OCI-LY3 (cell line): ENCODE results near the gene DDX42.

Experiments used
- H2AFZ ChIP-seq: fragments of 200-600, 300-600 bp; shearing (Covaris generic); 2 replicates; pipeline ENCODE4 v1.6.0; 2014; ENCODE audit warnings: antibody characterized with exemption, low read depth, low read length
- H3K27ac ChIP-seq: fragments of 200-600, 300-600 bp; sonication (generic); 2 replicates; pipeline ENCODE4 v1.5.1; 2014; ENCODE audit warnings: mild to moderate bottlenecking, low read length, moderate library complexity, mixed read lengths
- H3K27me3 ChIP-seq: fragments of 200-600, 300-600 bp; sonication (generic); 2 replicates; pipeline ENCODE4 v1.6.1; 2014; ENCODE audit warnings: low read depth, low read length, mixed read lengths
- H3K36me3 ChIP-seq: fragments of 200-600, 300-600 bp; sonication (generic); replicated peaks from 2 replicates; pipeline ENCODE3; 2014; ENCODE audit warnings: low read depth, low read length, mixed read lengths
- H3K4me1 ChIP-seq: fragments of 300-600, 200-600 bp; sonication (generic); 2 replicates; pipeline ENCODE4 v1.6.1; 2014; ENCODE audit warnings: low read length, mixed read lengths
- H3K4me2 ChIP-seq: fragments of 200-600, 300-600 bp; sonication (generic); 2 replicates; pipeline ENCODE4 v1.6.1; 2014; ENCODE audit warnings: low read length, mixed read lengths
- H3K4me3 ChIP-seq: fragments of 300-600, 200-600 bp; sonication (generic); 2 replicates; pipeline ENCODE4 v1.5.1; 2014; ENCODE audit warnings: antibody characterized with exemption, mild to moderate bottlenecking, low read length, moderate library complexity
- H3K79me2 ChIP-seq: fragments of 300-600, 200-600 bp; shearing (Covaris generic); 2 replicates; pipeline ENCODE4 v1.6.1; 2014; ENCODE audit warnings: mild to moderate bottlenecking, low read length, mixed read lengths
- H3K9ac ChIP-seq: fragments of 300-600, 200-600 bp; shearing (Covaris generic); 2 replicates; pipeline ENCODE4 v1.6.0; 2014; ENCODE audit warnings: mild to moderate bottlenecking, low read length, moderate library complexity
- H3K9me3 ChIP-seq: fragments of 200-600, 300-600 bp; shearing (Covaris generic); 2 replicates; pipeline ENCODE4 v1.6.1; 2014; ENCODE audit warnings: low read length, mixed read lengths; ENCODE audit not compliant: insufficient read depth
- H4K20me1 ChIP-seq: fragments of 200-600, 300-600 bp; sonication (generic); 2 replicates; pipeline ENCODE4 v1.6.1; 2016; ENCODE audit warnings: low read length, mixed read lengths; ENCODE audit not compliant: insufficient read depth
- EZH2phosphoT487 ChIP-seq: fragments of 200-600 bp; shearing (Covaris generic); IDR thresholded peaks from 2 replicates; pipeline ENCODE4 v1.6.1; 2018; ENCODE audit warnings: antibody characterized with exemption, mixed run types, low read depth
- TF ChIP-seq, protein P1 (sequence below): fragments of 200-600, 300-600 bp; sonication (generic); IDR thresholded peaks from 2 replicates; pipeline ENCODE4 v1.5.1; 2014; ENCODE audit warnings: antibody characterized with exemption, low read length, low read depth

DDX42 gene

DNA sequence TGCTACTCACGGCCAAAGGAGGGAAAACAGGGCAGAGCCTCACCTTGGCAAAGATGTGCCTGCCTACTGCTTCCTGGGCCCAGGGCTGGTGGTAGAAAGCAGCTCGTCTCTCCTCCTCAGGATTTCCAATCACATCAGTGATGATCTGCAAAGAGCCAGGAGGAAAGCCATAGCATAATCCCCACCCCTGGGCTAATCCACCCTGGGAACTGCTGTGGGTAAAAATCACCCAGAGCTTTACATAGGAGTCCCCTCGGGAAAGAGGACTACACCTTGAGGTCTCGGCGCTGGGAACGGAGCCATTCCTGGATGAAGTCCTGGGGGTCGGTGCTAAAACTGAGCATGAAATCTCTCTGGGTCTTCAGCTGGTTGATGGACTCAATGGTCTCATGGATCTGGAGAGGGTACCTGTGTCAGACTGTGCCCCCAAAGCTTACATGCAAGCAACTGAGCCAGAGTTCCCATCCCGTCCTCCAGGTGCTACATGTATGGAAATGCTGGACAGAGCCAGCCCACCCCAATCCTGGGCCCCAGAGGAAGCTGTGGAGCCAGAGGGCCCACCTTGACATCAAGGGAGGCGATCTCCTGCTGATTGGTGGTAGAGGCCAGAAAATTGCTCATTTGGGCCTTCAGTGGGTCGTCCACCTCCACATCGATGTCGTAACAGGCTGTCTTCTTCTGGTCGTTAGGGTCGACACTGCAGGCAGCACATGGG, 59.2 kb downstream of the DDX42 start:
- Histone ChIP-seq H3K27ac (no peak overlapping the region), H3K36me3 (peaks cover 68% of the 10 kb centered on the region), H3K9me3 (no peaks in the 10 kb centered on the region), H3K9ac (no peak overlapping the region), H3K27me3 (no peaks in the 10 kb centered on the region), H3K4me3 (no peak overlapping the region), H3K79me2 (peaks cover 30% of the 10 kb centered on the region), H3K4me2 (no peak overlapping the region), H4K20me1 (peaks cover 6% of the 10 kb centered on the region; the same call in 1 of the 2 replicates), H3K4me1 (peaks cover 7% of the 10 kb centered on the region), H2AFZ (no peak overlapping the region)
- no peak for TF ChIP-seq EZH2phosphoT487
- TF ChIP-seq, protein P1, sequence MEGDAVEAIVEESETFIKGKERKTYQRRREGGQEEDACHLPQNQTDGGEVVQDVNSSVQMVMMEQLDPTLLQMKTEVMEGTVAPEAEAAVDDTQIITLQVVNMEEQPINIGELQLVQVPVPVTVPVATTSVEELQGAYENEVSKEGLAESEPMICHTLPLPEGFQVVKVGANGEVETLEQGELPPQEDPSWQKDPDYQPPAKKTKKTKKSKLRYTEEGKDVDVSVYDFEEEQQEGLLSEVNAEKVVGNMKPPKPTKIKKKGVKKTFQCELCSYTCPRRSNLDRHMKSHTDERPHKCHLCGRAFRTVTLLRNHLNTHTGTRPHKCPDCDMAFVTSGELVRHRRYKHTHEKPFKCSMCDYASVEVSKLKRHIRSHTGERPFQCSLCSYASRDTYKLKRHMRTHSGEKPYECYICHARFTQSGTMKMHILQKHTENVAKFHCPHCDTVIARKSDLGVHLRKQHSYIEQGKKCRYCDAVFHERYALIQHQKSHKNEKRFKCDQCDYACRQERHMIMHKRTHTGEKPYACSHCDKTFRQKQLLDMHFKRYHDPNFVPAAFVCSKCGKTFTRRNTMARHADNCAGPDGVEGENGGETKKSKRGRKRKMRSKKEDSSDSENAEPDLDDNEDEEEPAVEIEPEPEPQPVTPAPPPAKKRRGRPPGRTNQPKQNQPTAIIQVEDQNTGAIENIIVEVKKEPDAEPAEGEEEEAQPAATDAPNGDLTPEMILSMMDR: no peak

DNA sequence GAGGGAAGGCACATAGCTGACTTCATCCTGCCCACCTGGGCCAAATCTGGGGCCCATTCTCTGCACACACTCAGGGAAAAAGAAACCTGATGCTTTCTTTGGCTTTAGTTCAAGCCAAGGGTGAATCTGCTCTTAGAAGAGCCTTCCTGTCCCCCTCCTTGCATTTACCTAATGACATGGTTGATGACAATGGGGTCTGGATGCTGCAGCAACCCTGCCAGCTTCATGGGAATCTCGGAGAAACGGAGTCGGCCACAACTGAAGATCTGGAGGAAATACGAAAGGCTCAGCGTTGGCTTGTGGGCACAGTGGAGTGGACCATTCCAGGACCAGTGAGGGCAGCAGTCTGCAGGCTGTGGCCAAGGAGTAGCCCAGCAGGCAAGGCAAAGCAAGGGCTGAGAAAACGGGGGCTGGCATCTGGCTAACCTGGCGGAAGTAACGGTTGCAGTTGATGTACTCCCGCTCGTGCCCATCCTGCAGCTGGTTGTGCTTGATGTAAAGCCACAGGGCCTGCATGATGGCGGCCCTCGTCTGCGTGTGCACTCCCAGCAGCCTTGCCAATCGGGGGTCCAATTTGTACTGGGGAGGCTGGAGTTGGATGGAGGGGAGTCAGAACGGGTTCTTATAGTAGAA, 59.9 kb downstream of the DDX42 start:
- Histone ChIP-seq H3K27me3 (no peaks in the 10 kb centered on the region), H3K4me1 (0 out of 2 replicates have a peak, but pooled peaks cover under 1% of the 10 kb centered on the region), H3K4me2 (no peak overlapping the region), H3K36me3 (peaks cover 64% of the 10 kb centered on the region), H3K9ac (no peak overlapping the region), H3K9me3 (no peaks in the 10 kb centered on the region), H4K20me1 (peaks cover 13% of the 10 kb centered on the region), H3K27ac (no peak overlapping the region), H3K79me2 (peaks cover 30% of the 10 kb centered on the region), H2AFZ (no peak overlapping the region), H3K4me3 (no peak overlapping the region)
- TF ChIP-seq EZH2phosphoT487: no peak
- TF ChIP-seq, protein P1: no peak

DNA sequence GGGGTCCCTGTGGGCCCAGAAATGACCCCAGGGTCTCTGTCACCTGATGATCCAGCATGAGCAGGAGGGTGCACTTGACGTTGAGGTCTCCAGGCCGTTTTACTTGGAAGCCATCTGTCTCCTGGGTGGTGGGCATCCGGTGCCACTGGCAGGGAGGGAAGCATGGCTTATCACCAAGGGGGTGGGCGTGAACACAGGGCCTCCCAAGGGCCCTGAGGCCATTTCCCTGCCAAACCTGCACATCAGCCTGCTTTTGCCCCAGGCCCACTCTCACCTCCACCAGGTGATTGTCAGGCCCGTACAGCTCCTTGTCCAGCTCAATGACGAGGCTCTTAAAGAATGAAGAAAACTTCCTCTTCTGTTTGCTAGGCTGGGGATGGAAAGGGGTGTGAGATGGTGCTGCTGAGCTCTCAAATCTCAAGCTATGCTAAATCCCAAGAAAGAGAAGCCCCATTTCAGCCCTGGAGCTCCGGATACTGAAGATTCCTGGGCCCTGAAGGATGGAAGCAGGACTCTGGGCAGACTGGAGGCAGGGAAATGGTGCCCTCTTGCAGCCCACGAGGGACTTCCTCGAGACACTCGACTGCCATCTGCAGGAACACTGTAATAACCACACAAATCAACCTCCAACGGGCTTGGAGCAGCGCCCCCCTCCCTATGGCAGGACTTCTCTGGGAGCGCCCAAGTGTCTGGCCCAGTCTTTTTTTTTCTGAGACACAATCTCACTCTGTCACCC, 60.6 kb downstream of the DDX42 start:
- Histone ChIP-seq H3K79me2 (peaks cover 30% of the 10 kb centered on the region), H3K9me3 (no peaks in the 10 kb centered on the region), H3K4me1 (peaks cover 7% of the 10 kb centered on the region), H3K4me2 (no peak overlapping the region), H3K27me3 (no peaks in the 10 kb centered on the region), H3K9ac (no peak overlapping the region), H4K20me1 (peaks cover 20% of the 10 kb centered on the region), H3K4me3 (no peak overlapping the region), H3K36me3 (peaks cover 57% of the 10 kb centered on the region), H3K27ac (peak overlapping the region; percentile 29; the same call in 1 of the 2 replicates), H2AFZ (no peak overlapping the region)
- TF ChIP-seq, protein P1: peak; percentile 57
- no peak for TF ChIP-seq EZH2phosphoT487

DNA sequence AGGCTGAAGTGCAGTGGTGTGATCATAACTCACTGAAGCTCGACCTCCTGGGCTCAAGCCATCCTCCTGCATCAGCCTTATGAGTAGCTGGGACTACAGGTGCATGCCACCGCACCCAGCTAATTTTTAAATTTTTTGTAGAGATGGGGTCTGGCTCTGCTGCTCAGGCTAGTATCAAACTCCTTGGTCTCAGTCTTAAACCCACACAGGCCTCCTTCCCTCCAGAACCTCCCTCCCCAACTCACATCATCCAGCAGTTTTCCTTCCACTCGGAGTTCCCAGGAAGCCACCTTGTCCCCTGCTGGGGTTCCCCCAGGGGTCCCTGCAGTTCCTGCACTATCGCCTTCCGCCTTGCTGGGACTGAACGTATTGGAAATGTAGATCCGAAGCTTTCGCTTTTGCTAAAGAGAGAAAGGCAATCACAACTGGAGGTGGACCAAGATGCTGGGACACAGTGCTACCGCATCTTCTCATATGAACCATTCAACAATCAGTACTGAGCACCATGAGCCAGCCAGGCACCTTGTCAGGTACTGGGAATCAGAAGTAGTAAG, 61.3 kb downstream of the DDX42 start:
- Histone ChIP-seq H3K79me2 (peaks cover 35% of the 10 kb centered on the region), H3K9me3 (no peaks in the 10 kb centered on the region), H3K4me2 (no peak overlapping the region), H3K4me3 (no peak overlapping the region), H3K9ac (no peak overlapping the region), H3K36me3 (peaks cover 50% of the 10 kb centered on the region), H4K20me1 (peaks cover 20% of the 10 kb centered on the region), H3K27me3 (no peaks in the 10 kb centered on the region), H3K4me1 (peaks cover 8% of the 10 kb centered on the region), H3K27ac (no peak overlapping the region), H2AFZ (no peak overlapping the region)
- TF ChIP-seq, protein P1: no peak; the same call in 1 of the 2 replicates
- no peak for TF ChIP-seq EZH2phosphoT487
